SU-DHL-6 (cell line): Measurements from ENCODE around the gene NSF.

Experiments used
- H2AFZ ChIP-seq: fragments of 200-600 bp; sonication (generic); 2 replicates; pipeline ENCODE4 v1.6.1; 2014; ENCODE audit warnings: low read depth, mild to moderate bottlenecking, moderate library complexity, mixed read lengths, antibody characterized with exemption, low read length; ENCODE audit not compliant: severe bottlenecking
- H3F3A ChIP-seq: fragments of 200-600 bp; shearing (Covaris generic); 2 replicates; pipeline ENCODE4 v1.6.0; 2016; ENCODE audit warnings: antibody characterized with exemption, mild to moderate bottlenecking; ENCODE audit not compliant: insufficient read depth
- H3K27ac ChIP-seq: fragments of 200-600 bp; sonication (generic); 2 replicates; pipeline ENCODE4 v1.5.1; 2016; ENCODE audit warnings: low read depth, mild to moderate bottlenecking, low read length, moderate library complexity, mixed read lengths
- H3K27me3 ChIP-seq: fragments of 200-600 bp; sonication (generic), shearing (Covaris generic); 2 replicates; pipeline ENCODE4 v1.6.0; 2014; ENCODE audit warnings: mild to moderate bottlenecking, low read length
- H3K36me3 ChIP-seq: fragments of 200-600 bp; sonication (generic); 2 replicates; pipeline ENCODE4 v1.6.1; 2014; ENCODE audit warnings: mild to moderate bottlenecking, low read length, mixed read lengths
- H3K4me2 ChIP-seq: fragments of 300-600, 200-600 bp; shearing (Covaris generic), sonication (generic); 2 replicates; pipeline ENCODE4 v1.6.0; 2014; ENCODE audit warnings: low read length, low read depth, mild to moderate bottlenecking; ENCODE audit not compliant: poor library complexity, severe bottlenecking
- H3K4me3 ChIP-seq: fragments of 200-600 bp; sonication (generic); 2 replicates; pipeline ENCODE4 v1.5.1; 2014; ENCODE audit warnings: antibody characterized with exemption, low read length, mild to moderate bottlenecking, mixed read lengths; ENCODE audit not compliant: insufficient read depth, poor library complexity, severe bottlenecking
- H3K79me2 ChIP-seq: fragments of 200-600 bp; sonication (generic); 2 replicates; pipeline ENCODE4 v1.6.1; 2014; ENCODE audit warnings: mild to moderate bottlenecking, low read length, moderate library complexity; ENCODE audit not compliant: insufficient read depth
- H3K9ac ChIP-seq: fragments of 200-600 bp; sonication (generic); 2 replicates; pipeline ENCODE4 v1.7.0; 2014; ENCODE audit warnings: mild to moderate bottlenecking, low read length
- H3K9me2 ChIP-seq: fragments of 200-600 bp; sonication (generic); replicated peaks from 2 replicates; pipeline ENCODE4 v1.6.1; 2014; ENCODE audit warnings: low read length; ENCODE audit not compliant: insufficient read depth
- H3K9me3 ChIP-seq: fragments of 200-600 bp; sonication (generic); 2 replicates; pipeline ENCODE4 v1.6.1; 2014; ENCODE audit warnings: low read length, mixed read lengths; ENCODE audit not compliant: insufficient read depth
- H4K20me1 ChIP-seq: fragments of 200-600 bp; sonication (generic); 2 replicates; pipeline ENCODE4 v1.6.1; 2014; ENCODE audit warnings: low read depth, mild to moderate bottlenecking, antibody characterized with exemption, low read length, moderate library complexity, mixed read lengths
- EZH2phosphoT487 ChIP-seq: fragments of 200-600 bp; sonication (generic), shearing (Covaris generic); conservative IDR thresholded peaks from 2 replicates; pipeline ENCODE4 v1.6.1; 2018; ENCODE audit warnings: mild to moderate bottlenecking, antibody characterized with exemption, low read length, moderate library complexity, mixed read lengths
- TF ChIP-seq, protein P1 (sequence below): fragments of 200-600 bp; sonication (generic); IDR thresholded peaks from one replicate; pipeline ENCODE4 v1.5.1; 2017; ENCODE audit warnings: antibody characterized with exemption, mild to moderate bottlenecking, low read length, moderate library complexity; ENCODE audit not compliant: insufficient read depth, poor library complexity, severe bottlenecking

NSF gene

DNA sequence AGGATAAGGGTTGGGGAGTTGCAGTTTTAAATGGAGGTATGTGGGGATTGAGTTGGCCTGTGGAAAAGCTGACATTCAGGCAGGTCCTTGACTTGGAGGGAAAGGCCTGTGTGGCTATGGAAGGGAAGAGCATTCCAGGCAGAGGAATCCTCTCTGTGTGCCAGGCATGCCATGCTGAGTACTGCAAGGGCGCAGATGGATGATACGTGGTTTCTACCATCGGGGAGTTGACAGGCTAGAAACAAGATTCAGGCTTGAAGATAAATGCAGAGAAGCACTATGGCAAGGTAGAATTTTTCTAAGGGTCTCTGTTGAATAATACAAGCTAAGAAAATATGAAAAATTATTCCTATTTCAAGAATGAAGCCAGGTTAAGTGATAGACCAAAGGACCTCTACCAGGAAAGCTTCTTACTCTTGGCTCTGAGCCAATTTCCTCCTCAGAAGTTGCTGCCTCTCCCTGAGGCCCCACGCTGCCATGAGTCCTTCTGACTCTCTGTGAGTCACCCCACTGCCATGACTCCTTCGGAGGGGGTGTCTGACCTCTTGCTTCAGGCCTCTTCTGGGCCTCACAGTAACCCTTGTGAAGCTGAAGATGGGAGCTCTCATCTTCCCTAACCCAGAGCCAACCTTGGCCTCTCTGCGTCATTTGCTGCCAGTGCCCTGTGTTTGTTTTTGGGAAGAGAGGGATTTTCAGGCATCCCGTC is 152.2 kb downstream of the NSF start:
- H3K9me2 ChIP-seq: no peaks in the 10 kb centered on the region
- H3K27me3 ChIP-seq: no peaks in the 10 kb centered on the region
- no peaks in the 10 kb centered on the region for H3K9me3 ChIP-seq
- H3K4me2 ChIP-seq: no peak overlapping the region
- TF ChIP-seq, protein P1, sequence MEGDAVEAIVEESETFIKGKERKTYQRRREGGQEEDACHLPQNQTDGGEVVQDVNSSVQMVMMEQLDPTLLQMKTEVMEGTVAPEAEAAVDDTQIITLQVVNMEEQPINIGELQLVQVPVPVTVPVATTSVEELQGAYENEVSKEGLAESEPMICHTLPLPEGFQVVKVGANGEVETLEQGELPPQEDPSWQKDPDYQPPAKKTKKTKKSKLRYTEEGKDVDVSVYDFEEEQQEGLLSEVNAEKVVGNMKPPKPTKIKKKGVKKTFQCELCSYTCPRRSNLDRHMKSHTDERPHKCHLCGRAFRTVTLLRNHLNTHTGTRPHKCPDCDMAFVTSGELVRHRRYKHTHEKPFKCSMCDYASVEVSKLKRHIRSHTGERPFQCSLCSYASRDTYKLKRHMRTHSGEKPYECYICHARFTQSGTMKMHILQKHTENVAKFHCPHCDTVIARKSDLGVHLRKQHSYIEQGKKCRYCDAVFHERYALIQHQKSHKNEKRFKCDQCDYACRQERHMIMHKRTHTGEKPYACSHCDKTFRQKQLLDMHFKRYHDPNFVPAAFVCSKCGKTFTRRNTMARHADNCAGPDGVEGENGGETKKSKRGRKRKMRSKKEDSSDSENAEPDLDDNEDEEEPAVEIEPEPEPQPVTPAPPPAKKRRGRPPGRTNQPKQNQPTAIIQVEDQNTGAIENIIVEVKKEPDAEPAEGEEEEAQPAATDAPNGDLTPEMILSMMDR: no peak
- TF ChIP-seq EZH2phosphoT487: no peak
- H3K36me3 ChIP-seq: no peaks in the 10 kb centered on the region
- no peaks in the 10 kb centered on the region for H3K79me2 ChIP-seq
- H3K9ac ChIP-seq: no peak overlapping the region
- no peak overlapping the region for H3K4me3 ChIP-seq
- H2AFZ ChIP-seq: no peak overlapping the region
- H3F3A ChIP-seq: no peaks in the 10 kb centered on the region
- no peaks in the 10 kb centered on the region for H4K20me1 ChIP-seq
- no peak overlapping the region for H3K27ac ChIP-seq

DNA sequence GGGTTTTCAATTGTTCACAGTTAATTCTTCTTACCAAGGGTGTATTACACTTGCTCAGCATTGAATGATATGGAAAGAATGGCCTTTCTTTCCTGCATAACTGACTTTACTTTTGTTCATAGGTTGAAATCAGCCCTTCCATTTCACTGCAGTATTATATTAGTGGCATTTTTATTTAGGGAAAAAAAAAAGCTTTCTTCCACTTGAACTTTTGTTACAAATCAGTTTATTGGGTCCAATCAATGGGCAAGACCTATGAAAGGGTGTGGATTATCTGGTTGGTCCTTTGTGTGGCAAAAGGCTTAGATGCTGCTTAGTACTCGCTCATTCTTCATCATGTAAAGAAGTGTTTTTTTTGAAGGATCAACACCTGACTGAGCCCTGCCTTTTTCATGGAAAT is 154.0 kb downstream of the NSF start:
- Histone ChIP-seq H3K4me3 (no peak overlapping the region), H3K79me2 (no peaks in the 10 kb centered on the region), H3K36me3 (no peaks in the 10 kb centered on the region), H3K27ac (no peak overlapping the region), H3K27me3 (no peaks in the 10 kb centered on the region), H3K9ac (no peak overlapping the region), H3K4me2 (no peak overlapping the region), H3K9me3 (no peaks in the 10 kb centered on the region), H3K9me2 (no peaks in the 10 kb centered on the region), H4K20me1 (no peaks in the 10 kb centered on the region), H3F3A (no peaks in the 10 kb centered on the region), H2AFZ (no peak overlapping the region)
- no peak for TF ChIP-seq EZH2phosphoT487
- TF ChIP-seq, protein P1: no peak

DNA sequence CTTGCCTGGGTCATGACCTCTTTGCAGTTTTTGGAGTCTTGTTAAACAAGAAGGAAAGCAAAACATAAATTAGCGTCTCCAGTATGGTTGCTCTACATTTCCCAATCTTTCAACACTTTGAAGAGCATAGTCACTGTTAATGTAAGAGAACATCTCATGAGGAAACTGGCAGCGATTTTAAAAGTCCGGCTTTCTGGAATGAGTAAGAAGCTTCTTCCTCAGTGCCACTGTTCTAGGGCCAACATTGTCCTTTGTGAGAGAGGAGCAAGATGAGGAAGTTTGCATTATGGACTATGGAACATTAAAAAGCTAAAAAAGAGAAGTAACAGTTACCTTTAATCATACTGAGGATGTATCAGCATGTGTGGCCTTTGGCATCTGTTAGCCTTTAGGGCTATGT is 154.9 kb downstream of the NSF start:
- TF ChIP-seq EZH2phosphoT487: no peak
- TF ChIP-seq, protein P1: no peak
- H3K27ac ChIP-seq: no peak overlapping the region
- no peaks in the 10 kb centered on the region for H4K20me1 ChIP-seq
- no peaks in the 10 kb centered on the region for H3K36me3 ChIP-seq
- H3K79me2 ChIP-seq: no peaks in the 10 kb centered on the region
- H3K27me3 ChIP-seq: no peaks in the 10 kb centered on the region
- H3K9me3 ChIP-seq: no peaks in the 10 kb centered on the region
- no peaks in the 10 kb centered on the region for H3K9me2 ChIP-seq
- no peak overlapping the region for H3K4me2 ChIP-seq
- H3F3A ChIP-seq: no peaks in the 10 kb centered on the region
- H3K9ac ChIP-seq: no peak overlapping the region
- no peak overlapping the region for H3K4me3 ChIP-seq
- no peak overlapping the region for H2AFZ ChIP-seq
